Endometrium (tissue), 2 donors: ENCODE data around the gene PTPRK.
"Not testable (repeated sequence)": the region's sequence is repeated elsewhere in the genome, so short reads cannot be mapped to it uniquely, and the experiment has no call there.

Experiments used
- FAIRE-seq: peaks from 2 replicates; lab custom pipeline; 2012; peaks lifted over from hg19 to GRCh38; lab: Jason Lieb, UNC
- donor health status: control.
- donor health status: control.

Gene PTPRK

DNA sequence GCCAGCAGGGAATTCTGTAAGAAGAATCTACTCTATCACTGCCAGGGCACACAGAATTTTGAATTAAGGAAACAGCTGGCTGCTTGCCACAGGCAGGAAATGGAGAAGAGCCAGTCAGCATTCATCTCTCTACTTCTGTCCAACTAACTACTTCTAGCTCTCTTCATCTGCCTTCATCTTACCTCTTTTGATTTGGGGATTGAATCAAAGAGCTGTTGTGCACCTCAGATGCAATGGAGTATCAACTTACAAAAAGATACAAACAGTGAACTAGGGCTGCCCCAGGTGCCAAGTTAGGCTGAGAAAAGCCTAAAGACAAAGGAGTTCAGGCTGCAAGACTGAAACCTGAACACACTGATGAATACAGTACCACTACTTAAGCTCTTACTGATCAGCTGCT lies 82.0 kb downstream of the PTPRK start:
- no peak for FAIRE-seq

DNA sequence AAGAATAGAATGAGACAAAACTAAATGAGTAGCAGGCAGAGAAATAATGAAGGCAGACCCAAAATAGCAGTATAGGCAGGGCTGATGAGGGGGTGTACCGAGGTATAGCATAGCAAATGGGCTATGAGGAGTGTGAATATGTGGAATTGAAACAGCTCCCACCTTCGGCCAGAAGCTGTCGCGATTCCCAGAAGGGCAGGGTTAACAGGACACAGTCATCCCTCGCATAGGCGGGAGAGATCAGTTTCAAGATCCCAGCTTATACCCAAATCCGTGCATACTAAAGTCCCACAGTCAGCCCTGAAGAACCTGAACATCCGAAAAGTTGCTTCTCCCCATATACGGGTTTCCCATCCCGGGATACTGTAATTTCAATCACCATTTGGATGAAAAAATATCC lies 82.7 kb downstream of the PTPRK start:
- FAIRE-seq = no peak

DNA sequence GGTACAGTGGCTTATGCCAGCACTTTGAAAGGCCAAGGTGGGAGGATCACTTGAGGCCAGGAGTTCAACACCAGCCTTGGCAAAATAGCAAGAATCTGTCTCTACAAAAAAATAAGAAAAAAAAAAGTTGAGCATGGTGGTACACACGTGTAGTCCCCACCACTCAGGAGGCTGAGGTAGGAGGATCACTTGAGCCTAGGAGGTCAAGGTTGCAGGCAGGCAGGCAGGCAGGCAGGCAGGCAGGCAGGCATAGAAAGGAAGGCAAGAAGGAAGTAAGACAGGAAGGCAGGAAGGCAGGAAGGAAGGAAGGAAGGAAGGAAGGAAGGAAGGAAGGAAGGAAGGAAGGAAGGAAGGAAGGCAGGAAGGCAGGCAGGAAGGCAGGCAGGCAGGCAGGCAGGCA lies 85.6 kb downstream of the PTPRK start:
- not testable (repeated sequence) for FAIRE-seq

DNA sequence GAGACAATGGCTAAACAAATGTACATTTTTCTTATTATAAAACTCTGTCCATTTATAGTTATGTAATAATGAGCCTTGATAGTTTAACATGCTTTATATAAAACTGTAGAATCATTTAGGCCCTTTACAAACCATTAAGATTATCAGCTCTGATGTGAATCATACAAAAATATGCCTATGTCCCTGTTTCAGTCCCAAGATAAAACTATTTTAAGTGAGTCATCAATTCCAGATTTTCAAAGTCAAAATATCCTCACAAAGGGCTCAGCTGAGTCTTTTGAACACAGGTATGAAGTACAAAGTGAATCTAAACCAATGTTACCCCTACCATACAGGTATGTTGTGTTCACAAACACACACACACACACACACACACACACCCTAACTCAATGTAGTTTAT lies 88.0 kb downstream of the PTPRK start:
- no peak for FAIRE-seq

DNA sequence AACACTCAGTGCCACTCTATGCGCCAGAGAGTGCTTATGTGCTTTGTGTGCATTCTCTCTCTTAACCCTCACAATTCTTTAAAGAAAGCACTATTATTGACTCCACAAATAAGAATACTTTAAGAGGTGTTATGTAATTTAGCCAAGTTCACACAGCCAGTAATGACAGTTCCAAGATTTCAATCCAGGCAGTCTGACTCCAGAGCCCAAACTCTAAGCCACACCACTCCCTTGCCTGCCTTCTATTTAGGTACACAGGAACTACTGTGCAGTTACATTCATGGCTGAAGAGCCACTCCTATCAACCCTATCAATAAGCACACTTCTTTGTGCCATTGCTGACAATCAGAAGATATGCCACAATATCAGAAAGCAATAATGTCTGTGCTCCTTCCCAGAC lies 93.3 kb downstream of the PTPRK start:
- FAIRE-seq = no peak

DNA sequence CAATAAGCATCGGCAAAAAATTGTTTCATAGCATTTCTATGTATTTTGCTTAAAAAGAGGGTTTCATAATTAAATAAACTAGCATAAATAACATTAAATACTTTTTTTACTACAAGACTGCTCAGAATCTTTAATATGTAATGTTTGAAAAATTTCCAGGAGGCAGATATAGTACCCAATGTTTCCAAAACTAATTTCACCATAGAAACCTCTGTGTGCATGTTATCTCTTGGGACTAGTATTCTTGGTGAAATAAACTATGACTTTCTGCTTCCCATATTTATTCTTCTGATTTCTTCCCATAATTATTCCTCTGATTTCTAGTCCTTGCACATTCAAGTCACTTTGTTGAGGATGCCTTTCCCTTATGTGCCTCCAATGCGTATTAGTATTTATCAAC lies 94.5 kb downstream of the PTPRK start:
- no peak for FAIRE-seq

DNA sequence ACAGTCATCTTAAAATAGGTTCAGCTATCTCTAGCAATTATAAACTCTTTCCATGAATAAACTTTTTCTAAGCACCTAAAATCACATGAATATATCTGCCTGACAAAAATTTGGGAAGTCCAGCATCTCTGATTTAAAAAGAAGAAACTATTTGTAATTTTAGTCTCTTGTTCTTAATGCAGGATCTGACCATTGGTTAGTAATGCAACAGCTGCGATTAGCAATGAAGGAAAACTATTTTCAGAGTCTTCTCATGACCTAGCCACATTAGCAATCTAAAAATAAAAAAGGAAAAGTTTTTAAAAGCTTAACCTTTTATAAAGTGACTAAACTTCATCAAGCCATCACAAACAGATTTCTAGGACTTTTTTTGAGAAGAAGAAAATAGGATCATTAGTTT lies 97.5 kb downstream of the PTPRK start:
- FAIRE-seq = no peak

DNA sequence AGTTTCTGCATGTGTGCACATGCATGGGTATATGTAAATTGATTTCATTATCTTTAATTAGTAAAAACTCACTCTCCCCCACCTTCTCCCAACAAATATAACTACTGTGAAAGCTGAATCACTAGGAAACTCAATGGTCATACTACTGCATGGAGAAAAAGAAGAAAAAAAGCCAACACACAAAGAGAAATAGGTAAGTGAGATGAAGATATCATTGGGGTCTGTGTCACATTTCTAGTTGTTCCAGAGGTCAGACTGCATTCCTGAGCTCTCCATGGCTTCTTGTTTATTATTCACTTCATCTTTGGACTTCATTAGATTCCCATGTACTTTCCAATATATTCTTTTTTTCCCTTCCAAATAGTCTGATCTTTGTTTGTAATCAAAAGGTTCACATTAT lies 98.2 kb downstream of the PTPRK start:
- no peak for FAIRE-seq

DNA sequence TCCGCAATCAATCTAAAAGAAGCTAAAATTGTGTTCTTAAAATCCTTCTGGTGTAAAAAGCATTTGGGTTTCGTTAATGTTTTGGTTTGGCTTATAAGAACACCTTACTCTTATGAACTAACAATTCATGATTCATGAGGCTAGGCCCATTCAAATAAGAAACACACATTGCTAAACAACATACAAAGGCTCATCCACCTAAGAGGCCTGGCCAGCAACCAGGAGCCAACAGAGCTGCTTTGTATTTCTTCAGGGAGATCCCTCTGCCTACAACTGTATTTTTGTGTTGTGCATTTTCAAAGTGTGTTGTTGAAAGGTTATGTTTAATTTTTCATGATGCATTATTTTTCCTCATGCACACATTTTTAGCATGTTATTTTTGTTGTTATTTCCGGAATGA lies 98.6 kb downstream of the PTPRK start:
- FAIRE-seq = no peak

DNA sequence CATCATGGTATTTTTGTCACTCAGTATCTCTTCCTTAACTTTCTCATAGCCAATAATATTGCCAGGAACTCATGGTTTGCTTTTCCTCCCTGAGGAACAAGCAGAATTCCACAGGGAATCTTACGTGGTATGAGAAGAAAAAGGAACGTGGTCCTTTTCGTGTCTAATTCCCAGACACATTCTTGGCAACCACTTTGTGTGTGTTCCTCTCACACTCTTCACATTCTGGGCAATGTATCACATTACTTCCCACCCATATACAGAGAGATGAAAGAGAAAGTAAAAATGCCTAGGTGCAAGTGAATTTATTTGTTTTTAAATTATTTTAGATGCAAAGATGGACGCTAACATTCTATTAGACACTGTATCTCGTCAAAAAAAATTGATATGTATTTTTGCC lies 102.7 kb downstream of the PTPRK start:
- no peak for FAIRE-seq

DNA sequence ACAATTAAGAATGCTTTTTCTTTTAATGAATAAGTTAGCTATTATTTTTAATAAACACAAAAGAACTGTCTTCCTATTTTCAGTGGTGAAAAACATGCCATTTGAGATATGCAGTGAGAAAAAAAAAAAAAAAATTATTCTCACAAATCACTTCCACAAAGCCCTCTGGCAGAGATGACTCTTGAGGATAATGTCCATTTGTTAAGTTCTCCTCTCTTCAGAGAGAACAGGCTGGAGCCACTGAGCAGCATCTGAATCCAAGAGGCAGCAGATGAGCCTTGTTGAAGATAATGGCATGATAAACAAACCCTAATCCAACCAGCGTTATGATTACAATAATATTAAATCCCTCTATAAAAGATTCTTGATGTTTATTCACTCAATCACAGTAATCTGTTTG lies 105.0 kb downstream of the PTPRK start:
- FAIRE-seq = no peak

DNA sequence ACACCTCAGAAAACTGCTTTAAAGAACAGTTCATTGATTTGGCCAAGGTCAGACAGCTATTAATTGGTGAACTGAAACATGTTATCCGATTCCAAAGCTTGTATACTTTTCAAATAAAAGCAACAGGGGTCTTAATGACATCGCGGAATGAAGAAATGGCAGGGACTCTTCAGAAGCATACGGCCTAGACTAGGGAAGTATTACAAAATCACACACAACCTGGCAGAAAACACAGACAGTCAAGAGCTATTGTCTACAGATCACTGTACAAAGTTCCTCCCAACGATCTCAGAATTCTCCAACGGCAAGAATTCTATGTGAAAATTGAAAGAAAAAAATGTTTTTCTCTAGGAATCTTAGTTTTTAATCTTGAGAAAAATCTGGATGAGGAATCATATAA lies 105.5 kb downstream of the PTPRK start:
- no peak for FAIRE-seq

DNA sequence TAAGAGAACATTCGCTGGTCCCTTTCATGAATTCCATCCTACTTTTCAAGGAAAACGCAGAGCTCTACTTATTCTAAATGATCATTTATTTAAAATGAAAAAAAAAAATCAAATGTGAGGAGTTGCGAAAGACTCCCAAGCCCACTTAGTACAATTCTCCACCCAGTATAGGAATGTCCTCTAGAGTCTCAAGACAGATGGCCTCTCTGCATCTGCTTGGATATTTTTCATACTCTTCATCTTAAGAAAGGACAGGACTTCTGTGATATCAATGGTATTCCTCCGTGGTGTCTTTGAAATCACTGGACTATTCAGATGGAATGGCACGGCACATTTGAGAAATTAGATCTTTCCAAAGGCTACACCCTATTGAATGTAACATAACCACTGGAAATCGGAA lies 107.1 kb downstream of the PTPRK start:
- no peak for FAIRE-seq

DNA sequence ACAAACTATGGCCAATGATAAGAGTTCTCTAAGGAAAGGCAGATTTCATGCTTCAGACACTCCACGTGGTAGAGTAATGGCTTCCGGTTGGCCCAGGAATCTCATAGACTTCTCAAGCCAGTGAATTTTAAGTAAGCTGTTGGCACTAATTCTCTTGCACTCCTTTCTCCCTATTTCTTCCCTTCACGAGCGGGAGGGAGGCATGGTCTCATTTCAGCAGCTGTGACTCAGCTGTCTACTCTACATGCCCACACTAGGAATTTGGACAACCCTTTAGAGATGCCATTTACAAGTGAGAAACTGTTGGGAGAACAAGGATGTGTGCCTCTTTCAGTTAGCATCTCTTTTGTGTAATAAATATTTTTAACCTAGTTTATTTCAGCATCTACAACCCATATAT lies 107.7 kb downstream of the PTPRK start:
- FAIRE-seq = no peak

DNA sequence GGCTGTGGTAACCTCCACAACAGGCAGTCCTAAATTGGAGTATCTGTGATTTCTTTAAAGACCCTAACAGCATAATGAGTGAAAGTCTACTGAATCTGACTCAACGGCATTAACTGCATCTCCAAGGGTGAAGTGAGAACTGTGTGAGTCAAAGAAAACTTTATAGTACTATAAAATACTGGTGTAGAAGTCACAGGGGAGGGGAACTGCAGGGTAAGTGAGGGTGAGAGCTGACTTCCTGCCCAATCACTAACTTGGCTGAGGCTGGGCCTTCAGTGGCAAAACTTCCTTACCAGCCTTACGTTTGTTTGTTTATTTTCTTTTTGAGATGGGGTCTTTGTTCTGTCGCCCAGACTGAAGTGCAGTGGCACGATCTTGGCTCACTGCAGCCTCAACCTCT lies 109.8 kb downstream of the PTPRK start:
- no peak for FAIRE-seq

DNA sequence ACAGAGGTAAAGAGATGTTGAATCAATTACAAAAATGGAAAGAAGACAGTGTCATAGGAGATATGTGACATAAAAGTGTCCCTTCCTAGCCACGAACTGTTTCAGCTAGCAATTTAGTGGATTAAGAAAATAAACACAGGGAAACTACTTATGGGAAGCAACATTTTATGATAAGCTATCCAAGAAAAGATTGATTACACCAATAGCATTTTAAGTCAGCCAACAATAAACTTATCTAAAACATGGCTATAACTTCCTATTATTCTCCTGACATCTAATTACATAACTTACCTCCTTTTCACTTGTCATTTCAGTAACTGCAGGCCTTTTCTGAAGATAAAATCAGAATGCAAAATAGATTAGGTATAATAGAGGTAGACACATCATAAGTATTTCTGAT lies 111.4 kb downstream of the PTPRK start:
- FAIRE-seq = no peak

DNA sequence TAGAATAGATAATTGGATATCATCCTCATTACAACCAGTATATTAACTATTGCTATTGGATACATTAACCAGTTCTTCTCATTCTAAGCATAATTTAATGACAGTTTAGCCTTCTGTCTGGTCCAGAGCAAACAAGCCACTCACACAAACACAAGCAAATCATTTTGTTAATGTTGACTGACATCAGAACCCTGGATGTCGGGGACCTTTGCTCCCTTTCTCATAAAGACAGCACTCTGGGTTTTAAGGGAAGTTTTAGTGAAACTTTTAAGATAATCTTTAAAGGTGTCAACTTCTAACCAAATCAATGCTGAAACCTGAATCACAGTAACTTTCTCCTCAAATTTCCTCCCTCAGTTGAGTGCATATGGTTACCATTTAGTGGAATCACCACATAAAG lies 113.9 kb downstream of the PTPRK start:
- no peak for FAIRE-seq

DNA sequence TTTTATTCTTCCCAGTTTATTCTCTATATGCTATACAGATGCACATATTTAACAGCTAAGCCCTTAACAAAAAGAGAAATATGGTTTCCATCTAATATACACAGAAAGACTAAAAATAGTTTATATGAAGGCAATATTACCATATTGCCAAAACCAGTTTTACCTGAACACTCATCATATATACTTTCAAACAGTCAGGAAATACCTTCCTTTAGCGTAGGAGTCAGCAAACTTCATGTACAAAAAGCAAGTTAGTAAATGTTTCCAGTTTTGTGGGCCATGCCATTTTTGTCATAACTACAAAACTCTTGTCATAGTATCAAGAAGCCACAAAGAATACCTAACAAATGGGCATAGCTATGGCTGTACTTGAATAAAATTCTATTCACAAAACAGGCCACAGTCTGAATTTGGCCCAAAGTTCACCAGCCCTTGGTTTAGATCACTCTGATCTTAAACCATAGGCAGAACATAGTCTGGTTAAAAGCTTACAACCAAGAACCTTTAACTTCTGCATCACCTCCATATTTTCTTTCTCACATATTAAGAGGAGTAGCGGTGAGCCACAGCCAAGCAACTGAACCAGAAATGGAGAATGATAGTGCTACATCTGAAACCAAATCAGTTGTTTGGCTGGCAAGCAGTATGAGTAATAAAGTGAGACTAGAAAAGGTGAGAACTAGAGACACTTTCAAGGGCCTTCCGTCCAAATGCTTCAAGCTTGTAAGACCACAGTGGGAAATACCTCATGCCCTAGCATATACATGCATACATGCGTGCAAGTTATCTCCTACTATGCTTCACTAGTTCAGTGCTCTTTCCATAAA lies 116.6 kb downstream of the PTPRK start:
- FAIRE-seq = no peak

DNA sequence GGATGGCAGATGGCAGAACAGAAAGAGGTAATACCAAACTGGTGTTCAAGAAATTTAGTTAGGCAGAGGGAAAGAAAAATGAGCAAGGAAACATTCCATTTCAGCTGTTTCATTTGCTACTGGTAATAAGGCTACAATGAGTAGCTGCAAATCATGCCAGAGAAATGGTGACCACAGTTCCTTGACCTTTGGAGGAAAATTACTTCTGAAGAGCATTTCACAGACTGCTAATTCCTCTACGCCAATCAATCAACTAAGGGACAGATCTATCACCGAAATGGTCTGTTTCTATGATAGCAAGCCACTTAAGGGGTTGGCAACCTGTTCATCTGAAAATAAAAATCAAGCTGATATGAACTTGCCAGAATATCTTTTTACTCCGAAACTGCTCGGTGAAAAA lies 119.5 kb downstream of the PTPRK start:
- FAIRE-seq = no peak

DNA sequence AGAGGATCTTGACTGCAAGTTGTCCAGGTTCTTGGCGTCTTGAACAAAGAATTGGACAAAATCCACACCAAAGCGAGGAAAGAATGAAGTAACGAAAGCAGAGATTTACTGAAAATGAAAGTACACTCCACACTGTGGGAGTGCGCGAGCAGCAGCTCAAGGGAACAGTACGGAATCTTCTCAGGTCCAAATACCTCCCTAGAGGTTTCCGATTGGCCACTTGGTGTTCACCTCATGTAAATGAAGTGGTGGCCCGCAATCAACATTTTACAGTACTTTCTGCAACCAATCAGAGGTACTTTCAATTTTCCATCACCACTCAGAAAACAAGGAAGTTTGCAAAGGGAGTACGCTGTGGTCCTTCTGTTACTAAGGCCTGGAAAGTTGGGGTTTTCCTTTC lies 122.4 kb downstream of the PTPRK start:
- FAIRE-seq = no peak

DNA sequence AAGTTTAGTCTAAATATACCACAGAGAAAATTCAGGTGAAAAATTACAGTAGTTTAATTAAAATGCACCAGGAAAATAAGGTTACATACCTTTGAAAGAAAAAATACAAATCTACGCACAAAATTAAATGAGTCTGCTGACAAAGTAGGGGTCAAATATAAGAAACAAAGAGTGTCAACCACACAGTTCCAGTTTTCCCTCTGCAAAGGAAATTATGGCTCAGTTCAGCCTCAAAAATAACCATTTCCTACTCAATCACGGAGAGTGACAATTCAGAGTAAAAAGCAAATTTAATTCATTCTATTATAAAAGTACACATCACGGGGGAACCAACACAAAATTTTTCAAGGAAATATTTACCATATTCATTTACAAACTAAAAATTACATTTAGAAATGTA lies 124.8 kb downstream of the PTPRK start:
- FAIRE-seq = no peak

DNA sequence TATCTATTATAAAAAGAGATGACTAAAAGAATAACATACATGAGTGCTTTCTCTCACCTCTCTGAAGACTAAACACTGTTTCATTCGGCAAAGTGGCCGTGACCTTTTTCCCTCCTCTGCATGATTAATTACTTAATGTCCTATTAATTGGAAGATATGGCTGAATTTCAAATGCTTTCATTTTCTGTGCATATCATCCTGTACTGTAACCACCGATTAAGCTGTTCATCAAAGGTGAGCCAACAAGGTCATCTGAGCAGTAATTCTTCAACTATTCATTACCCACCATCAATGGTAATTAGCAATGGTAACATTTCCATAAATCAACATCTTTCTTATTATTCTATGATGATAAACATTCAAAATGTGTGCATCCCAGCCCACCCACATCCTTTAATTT lies 125.2 kb downstream of the PTPRK start:
- no peak for FAIRE-seq

DNA sequence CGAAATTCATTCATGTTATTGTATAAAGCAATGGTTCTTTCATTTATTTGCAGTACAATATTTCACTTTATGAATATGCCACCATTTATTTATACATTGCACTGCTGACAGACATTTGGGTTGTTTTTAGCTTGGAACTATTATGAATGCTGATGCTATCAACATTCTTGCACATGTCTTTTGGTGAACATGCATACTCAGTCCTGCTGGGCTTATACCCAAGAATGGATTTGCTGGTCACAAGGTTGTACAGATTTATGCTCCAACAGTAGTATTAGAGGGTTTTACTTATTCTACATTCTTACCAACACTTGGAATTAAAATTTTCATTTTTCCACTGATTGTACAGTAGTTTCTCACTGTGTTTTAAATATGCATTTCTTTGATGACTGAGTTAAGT lies 126.2 kb downstream of the PTPRK start:
- FAIRE-seq = no peak

DNA sequence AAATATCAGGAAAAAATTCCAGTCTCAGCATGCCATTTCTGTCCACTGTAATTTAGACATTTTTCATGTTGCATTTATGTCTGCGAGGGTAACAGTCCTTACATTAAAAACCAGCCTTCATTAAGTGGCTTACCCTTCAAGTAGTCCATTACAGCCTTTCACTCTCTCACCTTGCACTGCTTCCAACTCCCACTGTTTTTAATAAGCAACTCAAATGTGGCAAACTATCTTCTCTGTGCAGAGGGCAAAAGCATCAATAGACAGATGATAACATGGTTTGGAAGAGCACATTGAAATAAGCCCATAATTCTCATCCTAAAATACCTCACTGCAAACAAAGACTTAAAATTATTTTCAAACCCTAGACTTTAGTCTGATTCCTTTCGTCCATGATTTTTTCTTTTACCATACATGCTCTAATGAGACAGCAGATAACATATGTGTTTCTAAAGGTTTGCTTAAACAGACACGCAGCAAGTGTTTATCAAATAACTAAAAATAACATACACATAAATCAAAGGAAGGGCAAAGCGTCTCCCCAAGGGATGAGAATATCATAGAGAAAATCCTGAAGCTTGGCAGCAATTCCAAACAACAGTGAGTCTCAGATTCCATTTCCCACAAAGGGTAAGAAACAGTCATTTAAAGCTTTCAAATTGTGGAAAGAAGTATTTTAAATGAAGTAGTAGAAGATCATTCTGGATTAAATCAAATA lies 130.4 kb downstream of the PTPRK start:
- FAIRE-seq = no peak
